ENCODE results near the gene ZG16B.

The ZG16B gene, protein sequence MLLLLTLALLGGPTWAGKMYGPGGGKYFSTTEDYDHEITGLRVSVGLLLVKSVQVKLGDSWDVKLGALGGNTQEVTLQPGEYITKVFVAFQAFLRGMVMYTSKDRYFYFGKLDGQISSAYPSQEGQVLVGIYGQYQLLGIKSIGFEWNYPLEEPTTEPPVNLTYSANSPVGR

DNA sequence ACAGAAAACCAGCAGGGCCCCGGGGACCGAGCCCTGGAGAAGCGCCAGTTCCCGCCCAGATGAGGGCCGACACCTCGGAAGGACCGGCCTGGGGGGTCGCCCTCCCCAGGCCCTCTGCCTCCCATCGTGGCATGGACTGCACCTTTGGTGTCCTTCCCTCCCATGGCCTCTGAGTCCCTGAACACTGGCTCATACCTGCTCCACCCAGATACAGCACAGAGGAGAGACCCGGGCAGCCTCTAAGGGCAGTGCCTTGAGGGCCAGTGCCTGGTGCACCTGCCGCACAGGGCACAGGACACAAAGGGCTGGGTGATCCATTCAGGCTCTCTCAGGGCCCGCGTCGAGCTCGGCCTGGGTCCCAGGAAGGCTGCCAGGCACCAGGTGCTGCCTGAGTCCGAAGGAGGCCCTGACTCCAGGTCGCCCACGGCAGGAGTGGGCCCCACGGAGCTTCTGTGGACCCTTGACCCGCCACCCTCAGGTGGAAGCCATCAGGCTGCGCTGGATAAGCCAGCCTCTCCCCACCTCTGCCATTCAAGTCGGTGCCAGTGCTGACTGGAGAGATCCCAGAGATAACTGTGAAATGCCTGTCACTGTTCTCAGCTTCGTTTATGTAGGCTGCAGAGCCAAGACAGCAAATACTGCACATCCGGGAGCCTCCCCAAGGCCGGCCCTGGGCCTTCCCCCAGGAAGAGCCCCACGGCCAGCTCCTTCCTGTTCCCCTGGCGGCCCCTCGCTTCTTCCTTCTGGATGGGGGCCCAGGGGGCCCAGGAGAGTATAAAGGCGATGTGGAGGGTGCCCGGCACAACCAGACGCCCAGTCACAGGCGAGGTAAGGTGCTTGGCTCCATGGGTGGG is at the start of gene ZG16B:
Gene ZG16B, plus strand, starts transcription at position 803 of the 854 bp plus-strand sequence. CDS start 139 bp downstream, outside the sequence.
- no peak for DNase-seq (ENCODE audit: low read depth in 2 of 2, low spot score in 1 of 2)

- no peak for DNase-seq (ENCODE audit: low read depth in 2 of 2, low spot score in 1 of 2)
Measured at GRCh38 chr16:2782583-2783351, 47.3 kb upstream of the ZG16B start.

GRCh38 chr16:2783581-2784357 is 46.3 kb upstream of the ZG16B start:
- no peak for DNase-seq (ENCODE audit: low read depth in 2 of 2, low spot score in 1 of 2)

GRCh38 chr16:2784358-2785100 is 45.6 kb upstream of the ZG16B start:
- no peak for DNase-seq (ENCODE audit: low read depth in 2 of 2, low spot score in 1 of 2)

- no peak for DNase-seq (ENCODE audit: low read depth in 2 of 2, low spot score in 1 of 2)
Measured at GRCh38 chr16:2785101-2785991, 44.8 kb upstream of the ZG16B start.

DNA sequence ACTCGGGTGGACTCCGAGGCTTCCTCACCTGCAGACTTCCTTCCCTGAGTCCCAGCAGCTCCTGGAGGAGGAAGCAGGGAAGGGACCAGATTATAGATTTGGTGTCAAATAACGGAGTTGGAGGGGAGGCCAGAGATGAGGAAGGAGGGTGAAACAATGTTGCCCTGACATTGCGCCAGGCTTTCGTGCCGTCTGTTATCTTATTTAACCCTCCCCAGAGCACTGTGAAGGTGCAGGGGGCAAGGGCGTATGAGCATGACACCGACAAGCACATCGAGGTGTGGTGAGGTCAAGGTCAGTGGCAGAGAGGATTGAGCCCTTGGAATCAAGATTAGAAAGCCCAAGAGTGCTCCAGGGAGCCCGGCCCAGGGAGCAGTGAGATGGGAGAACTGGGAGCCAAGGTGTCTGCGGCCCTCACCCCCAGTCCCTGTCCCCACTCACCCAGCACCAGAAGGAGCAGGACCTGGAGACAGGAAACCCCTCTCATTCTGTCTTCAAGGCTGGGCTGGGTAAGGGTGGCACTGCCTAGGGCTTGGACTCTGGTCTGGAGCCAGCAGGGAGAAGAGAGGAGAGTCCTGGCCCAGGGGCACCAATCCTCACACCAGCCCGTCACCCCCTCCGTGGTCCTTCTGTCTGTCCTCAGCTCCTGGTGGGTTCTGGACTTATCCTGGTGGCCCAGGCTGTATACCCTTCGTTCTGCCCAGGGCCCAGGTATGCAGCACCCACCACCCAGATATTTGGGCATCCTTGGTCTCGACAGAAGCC is 43.9 kb upstream of the ZG16B start:
- DNase-seq (ENCODE audit: low read depth in 2 of 2, low spot score in 1 of 2), result no peak

DNA sequence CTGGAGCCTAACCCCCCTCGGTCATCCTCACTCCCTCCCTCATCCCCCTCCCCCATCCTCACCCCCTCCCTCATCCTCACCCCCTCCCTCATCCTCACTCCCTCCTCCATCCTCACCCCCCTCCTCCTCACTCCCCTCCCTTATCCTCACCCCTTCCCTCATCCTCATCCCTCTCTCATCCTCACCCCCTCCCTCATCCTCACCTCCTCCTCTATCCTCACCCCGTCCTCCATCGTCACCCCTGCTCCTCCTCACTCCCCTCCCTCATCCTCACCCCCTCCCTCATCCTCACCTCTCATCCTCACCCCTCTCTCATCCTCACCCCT is 43.3 kb upstream of the ZG16B start:
- DNase-seq (ENCODE audit: low read depth in 2 of 2, low spot score in 1 of 2), result no peak

DNA sequence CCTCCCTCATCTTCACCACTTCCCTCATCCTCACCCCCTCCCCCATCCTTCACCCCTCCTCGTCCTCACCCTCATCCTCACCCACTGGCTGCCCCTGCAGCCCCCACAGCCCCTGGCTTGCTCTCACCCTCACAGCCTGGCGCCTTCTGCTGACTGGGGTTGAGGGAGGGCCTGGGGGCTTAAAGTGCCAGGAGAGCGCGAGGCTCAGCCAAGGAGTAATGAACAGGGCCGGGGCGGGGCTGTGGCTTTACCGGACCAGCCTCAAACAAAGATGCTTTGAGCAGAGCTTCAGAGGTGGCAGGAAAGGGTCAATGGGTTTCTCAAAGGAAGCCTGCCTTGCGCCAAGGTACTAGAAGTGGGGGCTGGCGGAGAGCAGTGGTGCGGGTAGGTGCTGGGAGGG is 42.7 kb upstream of the ZG16B start, which contains the start of gene PRSS33:
Gene PRSS33, minus strand, starts transcription at position 155 of the 400 bp plus-strand sequence. CDS start 1,013 bp downstream, outside the sequence.
- DNase-seq (ENCODE audit: low read depth in 2 of 2, low spot score in 1 of 2), result no peak

DNA sequence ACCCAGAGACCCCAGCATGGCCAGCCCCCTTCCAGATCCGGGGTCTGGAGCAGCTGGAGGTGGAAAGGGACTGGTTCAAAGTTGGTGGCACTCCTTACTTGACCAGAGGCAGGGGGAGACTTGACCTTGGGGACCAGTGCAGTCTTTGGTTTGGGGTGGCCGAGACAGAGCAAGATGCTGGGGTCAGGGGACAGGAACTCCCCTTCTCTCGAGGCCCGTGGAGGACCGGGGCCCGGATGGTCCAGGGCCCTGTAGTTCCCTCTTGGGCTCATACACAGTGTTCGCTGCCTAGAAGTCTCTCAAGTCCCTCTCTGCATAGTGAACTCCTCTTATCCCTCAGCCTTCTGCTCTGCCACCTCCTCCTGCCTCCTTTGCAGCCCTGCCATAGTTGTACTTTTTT is 42.1 kb upstream of the ZG16B start:
- DNase-seq (ENCODE audit: low read depth in 2 of 2, low spot score in 1 of 2), result no peak

- no peak for DNase-seq (ENCODE audit: low read depth in 2 of 2, low spot score in 1 of 2)
Measured at GRCh38 chr16:2790631-2791030, 39.5 kb upstream of the ZG16B start.

DNA sequence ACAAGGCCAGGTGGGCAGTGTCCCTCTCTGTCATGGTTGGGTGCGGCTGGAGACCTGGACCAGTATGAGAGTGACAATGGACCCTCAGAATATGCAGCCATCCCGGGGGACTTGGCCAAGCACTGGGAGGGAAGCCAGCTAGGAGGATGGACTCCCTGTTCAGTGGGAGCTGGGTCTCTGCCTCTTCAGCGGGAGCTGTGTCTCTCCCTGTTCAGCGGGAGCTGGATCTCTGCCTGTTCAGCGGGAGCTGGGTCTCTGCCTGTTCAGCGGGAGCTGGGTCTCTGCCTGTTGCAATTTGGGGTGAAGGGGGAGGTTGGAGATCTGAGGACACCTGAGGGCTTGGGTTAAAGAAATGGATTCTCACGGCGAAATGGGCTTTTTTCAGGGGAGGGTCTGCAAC is 38.9 kb upstream of the ZG16B start:
- no peak for DNase-seq (ENCODE audit: low read depth in 2 of 2, low spot score in 1 of 2)

GRCh38 chr16:2792940-2793339 is 37.2 kb upstream of the ZG16B start:
- DNase-seq (ENCODE audit: low read depth in 2 of 2, low spot score in 1 of 2), result no peak

GRCh38 chr16:2795395-2796143 is 34.5 kb upstream of the ZG16B start:
- no peak for DNase-seq (ENCODE audit: low read depth in 2 of 2, low spot score in 1 of 2)

- no peak for DNase-seq (ENCODE audit: low read depth in 2 of 2, low spot score in 1 of 2)
Measured at GRCh38 chr16:2798723-2799204, 31.3 kb upstream of the ZG16B start.

GRCh38 chr16:2799205-2799858 is 30.8 kb upstream of the ZG16B start:
- no peak for DNase-seq (ENCODE audit: low read depth in 2 of 2, low spot score in 1 of 2)

GRCh38 chr16:2799859-2800226 is 30.3 kb upstream of the ZG16B start:
- DNase-seq (ENCODE audit: low read depth in 2 of 2, low spot score in 1 of 2), result no peak

DNA sequence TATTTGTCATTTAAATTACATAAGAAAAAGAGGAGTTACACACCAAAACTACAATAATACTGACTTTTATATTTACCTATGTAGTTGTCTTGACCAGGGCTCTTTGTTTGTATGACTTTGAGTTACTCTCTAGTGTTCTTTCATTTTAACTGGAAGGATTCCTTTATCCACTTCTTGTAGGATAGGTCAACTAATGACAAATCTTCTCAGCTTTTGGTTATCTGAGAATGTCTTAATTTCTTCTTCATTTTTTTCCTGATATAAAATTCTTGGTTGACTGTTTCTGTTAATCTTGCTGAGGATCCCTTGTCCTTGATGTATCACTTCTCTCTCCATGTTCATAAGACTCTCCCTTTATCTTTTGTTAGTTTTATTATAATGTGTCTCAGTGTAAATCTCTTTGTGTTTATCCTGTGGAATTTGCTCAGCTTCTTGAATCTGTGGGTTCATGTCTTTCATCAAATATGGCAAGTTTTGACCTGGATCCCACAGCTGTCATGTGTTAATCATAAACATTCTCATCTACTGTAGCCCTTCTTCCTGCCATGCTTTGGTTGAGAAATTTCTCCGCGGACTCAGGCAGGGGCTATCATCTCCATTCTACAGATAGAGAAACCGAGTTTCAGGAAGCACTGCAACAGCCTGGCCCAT is 26.4 kb upstream of the ZG16B start:
- DNase-seq (ENCODE audit: low read depth in 2 of 2, low spot score in 1 of 2), result no peak

Measured in stimulated activated CD8-positive, alpha-beta memory T cell treated with anti-CD3 and anti-CD28 coated beads, Interleukin-4, amount 100 ng/mL, for 4 hours (primary cell).